ENCODE measurements around the gene CYP2E1. TPM values are rescaled to one million over a fixed set of nuclear protein-coding genes. Genes with fewer than 3 reads are reported as not detected.
"Not testable (repeated sequence)": the region's sequence is repeated elsewhere in the genome, so short reads cannot be mapped to it uniquely, and the experiment has no call there.

Gene CYP2E1
- total and polyA plus RNA-seq, 8 donors, result 4.6 to 10.1 (median 7.5) TPM

GRCh38 chr10:133565441-133566294 is 38.5 kb downstream of the CYP2E1 start, which contains the start of gene SYCE1:
Gene SYCE1 (minus strand): TSS chr10:133565583. CDS start chr10:133565529, 54 bp downstream.
- TF ChIP-seq, protein P1, sequence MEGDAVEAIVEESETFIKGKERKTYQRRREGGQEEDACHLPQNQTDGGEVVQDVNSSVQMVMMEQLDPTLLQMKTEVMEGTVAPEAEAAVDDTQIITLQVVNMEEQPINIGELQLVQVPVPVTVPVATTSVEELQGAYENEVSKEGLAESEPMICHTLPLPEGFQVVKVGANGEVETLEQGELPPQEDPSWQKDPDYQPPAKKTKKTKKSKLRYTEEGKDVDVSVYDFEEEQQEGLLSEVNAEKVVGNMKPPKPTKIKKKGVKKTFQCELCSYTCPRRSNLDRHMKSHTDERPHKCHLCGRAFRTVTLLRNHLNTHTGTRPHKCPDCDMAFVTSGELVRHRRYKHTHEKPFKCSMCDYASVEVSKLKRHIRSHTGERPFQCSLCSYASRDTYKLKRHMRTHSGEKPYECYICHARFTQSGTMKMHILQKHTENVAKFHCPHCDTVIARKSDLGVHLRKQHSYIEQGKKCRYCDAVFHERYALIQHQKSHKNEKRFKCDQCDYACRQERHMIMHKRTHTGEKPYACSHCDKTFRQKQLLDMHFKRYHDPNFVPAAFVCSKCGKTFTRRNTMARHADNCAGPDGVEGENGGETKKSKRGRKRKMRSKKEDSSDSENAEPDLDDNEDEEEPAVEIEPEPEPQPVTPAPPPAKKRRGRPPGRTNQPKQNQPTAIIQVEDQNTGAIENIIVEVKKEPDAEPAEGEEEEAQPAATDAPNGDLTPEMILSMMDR (IDR thresholded peaks at IDR 0.05), result no peak
- no peak within 1 kb of the TSS for H3K4me3 ChIP-seq
- no peak within 1 kb of the TSS for H3K27ac ChIP-seq
- 52 to 57% methylated on average over 69 to 77 of the region's 77 CpGs for WGBS, 2 donors
- no peaks in the 10 kb centered on the region for H3K36me3 ChIP-seq
- ATAC-seq (peak; percentile 61 to 85 (median 69)), DNase-seq (peak in 4 of 6 donors; percentile 39 to 63 (median 48)), FAIRE-seq (no peak)
- H3K27me3 ChIP-seq, result no peaks in the 10 kb centered on the region
- H3K4me1 ChIP-seq, result no peaks in the 10 kb centered on the region
- intact Hi-C loops (cut with DNase I), result no loop called here
- H3K9me3 ChIP-seq, result no peaks in the 10 kb centered on the region

DNA sequence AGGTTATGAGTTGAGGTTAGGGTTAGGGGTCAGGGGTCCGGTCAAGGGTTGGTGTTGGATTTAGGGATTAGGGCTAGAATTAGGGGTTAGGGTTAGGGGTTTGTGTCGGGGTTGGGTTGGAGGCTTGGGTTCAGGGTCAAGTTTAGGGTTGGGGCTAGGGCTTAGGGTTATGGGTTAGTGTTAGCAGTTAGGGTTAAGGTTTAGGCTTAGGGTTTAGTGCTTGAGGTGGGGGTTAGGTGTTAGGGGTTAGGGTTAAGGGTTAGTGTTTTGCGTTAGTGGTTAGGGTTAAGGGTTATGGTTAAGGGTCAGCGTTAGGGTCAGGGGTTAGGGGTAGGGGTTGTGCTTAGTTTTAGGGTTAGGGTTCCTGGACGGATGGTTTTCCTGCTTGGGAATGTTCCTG is 40.0 kb downstream of the CYP2E1 start:
- WGBS, 2 donors, result 73 to 81% methylated on average over 5 of the region's 5 CpGs
- ATAC-seq, result no peak
- no peaks in the 10 kb centered on the region for H3K9me3 ChIP-seq

DNA sequence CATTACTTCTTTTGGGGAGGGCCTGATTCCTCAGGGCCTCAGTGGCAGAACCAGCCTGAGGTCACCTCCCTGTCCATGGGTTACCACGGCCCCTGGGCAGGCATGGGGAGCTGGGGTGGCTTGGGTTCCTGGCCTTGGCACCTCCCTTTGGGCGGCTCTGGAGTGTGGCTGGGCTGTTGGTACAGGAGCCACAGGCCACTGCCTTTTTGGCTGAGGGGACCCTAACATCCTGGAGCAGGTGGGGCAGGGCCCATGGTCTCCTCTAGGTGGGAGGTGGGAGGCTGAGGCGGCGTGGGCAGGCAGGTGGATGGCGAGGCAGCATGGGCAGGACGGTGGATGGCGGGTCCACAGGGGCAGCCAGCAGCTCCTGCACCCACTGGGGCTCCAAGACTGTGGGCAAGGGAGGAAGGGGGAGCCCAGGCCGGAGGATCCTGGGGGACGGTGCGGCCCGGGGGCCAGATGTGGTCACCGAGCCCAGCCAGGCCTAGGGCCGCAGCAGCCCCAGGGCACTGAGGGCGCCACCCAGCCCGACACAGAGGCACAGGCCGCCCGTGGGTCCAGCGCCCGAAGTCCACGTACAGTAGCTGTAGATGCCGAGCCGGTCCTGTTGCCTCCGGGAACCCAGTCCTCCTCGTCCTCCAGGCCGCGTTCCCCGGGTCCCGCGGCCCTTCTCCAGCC is 40.6 kb downstream of the CYP2E1 start:
- H3K4me3 ChIP-seq, result no peak overlapping the region
- no peaks in the 10 kb centered on the region for H3K27me3 ChIP-seq
- intact Hi-C loops (cut with DNase I), result no loop called here
- no peaks in the 10 kb centered on the region for H3K36me3 ChIP-seq
- FAIRE-seq, result no peak
- no peak for ATAC-seq
- no peaks in the 10 kb centered on the region for H3K9me3 ChIP-seq
- no peak overlapping the region for H3K27ac ChIP-seq
- TF ChIP-seq, protein P1 (IDR thresholded peaks at IDR 0.05), result no peak
- 87 to 91% methylated on average over 25 to 29 of the region's 29 CpGs for WGBS, 2 donors
- DNase-seq, result peak in 3 of 6 donors; percentile 15 to 56 (median 52)
- no peaks in the 10 kb centered on the region for H3K4me1 ChIP-seq

More for the DNA sequence above, 40.0 kb downstream of the CYP2E1 start:
- Histone ChIP-seq H3K36me3 (no peaks in the 10 kb centered on the region), H3K4me1 (no peaks in the 10 kb centered on the region), H3K27me3 (no peaks in the 10 kb centered on the region), H3K27ac (no peak overlapping the region), H3K4me3 (no peak overlapping the region)
- FAIRE-seq, result no peak
- TF ChIP-seq, protein P1 (IDR thresholded peaks at IDR 0.05), result no peak
- intact Hi-C loops (cut with DNase I), result no loop called here
- DNase-seq, result no peak

DNA sequence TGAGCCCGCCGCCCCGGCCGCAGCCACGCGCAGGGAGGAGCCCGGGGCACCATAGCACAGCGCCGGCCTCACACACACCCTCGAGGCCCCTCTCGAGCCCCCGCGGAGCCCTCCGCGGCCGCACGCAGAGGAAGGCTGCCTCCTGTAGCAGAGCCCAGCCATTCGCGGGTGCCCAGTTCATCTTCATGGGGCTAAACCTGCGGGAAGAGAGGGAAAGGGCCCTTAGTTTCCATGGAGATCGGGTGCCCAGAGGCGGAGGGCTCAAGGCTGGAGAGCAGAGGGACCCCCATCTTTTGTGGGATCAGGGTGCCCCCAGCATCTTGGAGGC is 41.1 kb downstream of the CYP2E1 start:
- H3K27me3 ChIP-seq, result no peaks in the 10 kb centered on the region
- H3K9me3 ChIP-seq, result peaks cover 0 to 3% (median 0%) of the 10 kb centered on the region in 4 donors
- TF ChIP-seq, protein P1 (IDR thresholded peaks at IDR 0.05), result no peak
- FAIRE-seq (no peak), DNase-seq (peak in 1 of 6 donors; percentile 53), ATAC-seq (no peak)
- intact Hi-C loops (cut with DNase I), result no loop called here
- H3K36me3 ChIP-seq, result no peaks in the 10 kb centered on the region
- 78 to 87% methylated on average over 20 to 22 of the region's 22 CpGs for WGBS, 2 donors
- no peaks in the 10 kb centered on the region for H3K4me1 ChIP-seq
- H3K27ac ChIP-seq, result no peak overlapping the region
- no peak overlapping the region for H3K4me3 ChIP-seq

GRCh38 chr10:133568831-133569527 is 41.8 kb downstream of the CYP2E1 start:
- H3K27me3 ChIP-seq; FAIRE-seq; H3K36me3 ChIP-seq; H3K4me1 ChIP-seq; DNase-seq; H3K27ac ChIP-seq; H3K4me3 ChIP-seq; H3K9me3 ChIP-seq; intact Hi-C loops (cut with DNase I): not testable (repeated sequence)
- ATAC-seq, result peak in 3 of 4 donors; percentile 23 to 28 (median 26)
- WGBS, 2 donors, result 17 to 24% methylated on average over 5 to 16 of the region's 80 CpGs

DNA sequence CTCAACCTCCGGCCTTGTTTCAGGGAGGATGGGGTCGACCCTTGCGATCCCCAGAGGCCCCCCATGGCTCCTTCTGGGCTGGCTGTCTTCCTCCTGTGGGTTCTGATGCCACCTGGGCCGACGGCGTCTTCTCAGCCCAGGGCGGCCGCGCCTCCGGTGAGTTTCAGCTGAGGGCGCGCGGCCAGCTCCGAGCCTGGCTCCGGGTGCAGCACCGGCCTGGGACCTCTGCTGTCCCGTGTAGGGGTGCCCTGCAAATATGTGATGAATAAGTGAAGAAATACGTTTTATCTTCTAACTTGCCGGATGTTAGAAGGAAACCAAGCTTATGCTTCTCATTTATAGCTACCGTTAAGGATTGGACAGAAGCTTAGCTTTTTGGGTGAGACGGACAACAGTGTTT is 42.6 kb downstream of the CYP2E1 start:
- ATAC-seq (peak in 1 of 4 donors; percentile 17), DNase-seq (peak in 1 of 6 donors; percentile 26)
- 53 to 67% methylated on average over 14 to 17 of the region's 21 CpGs for WGBS, 2 donors
- H3K4me3 ChIP-seq, FAIRE-seq, H3K27ac ChIP-seq, H3K4me1 ChIP-seq, H3K9me3 ChIP-seq, H3K27me3 ChIP-seq, H3K36me3 ChIP-seq: not testable (repeated sequence)
- intact Hi-C loops (cut with DNase I), result loop anchor here in 1 of 3 donors (5.0 kb wide), 1 partner anchor 148 kb away; the partner anchor contains the start of gene SPRN

DNA sequence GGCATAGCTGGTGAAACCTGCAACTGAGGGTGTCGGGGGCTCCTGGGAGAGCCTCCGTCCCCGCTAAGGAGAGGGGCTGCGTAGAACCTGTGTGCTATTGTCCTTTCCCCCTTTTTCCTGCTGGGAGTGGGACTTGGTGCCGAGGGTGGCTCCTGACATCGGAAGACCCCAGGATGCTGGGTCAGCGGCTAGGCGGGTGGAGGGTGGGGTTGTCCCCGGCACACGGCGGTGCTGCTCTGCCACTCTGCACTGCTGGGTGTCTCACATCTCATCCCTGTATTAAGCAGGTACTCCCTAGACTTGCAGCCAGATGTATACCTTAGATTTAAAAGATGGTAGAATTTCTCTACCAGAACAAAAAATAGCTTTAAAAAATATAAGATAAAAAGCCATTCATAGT is 44.9 kb downstream of the CYP2E1 start:
- H3K4me3 ChIP-seq, H3K4me1 ChIP-seq, H3K36me3 ChIP-seq, H3K27me3 ChIP-seq, DNase-seq, ATAC-seq, H3K9me3 ChIP-seq, FAIRE-seq, H3K27ac ChIP-seq: not testable (repeated sequence)
- 83 to 87% methylated on average over 11 of the region's 11 CpGs for WGBS, 2 donors
- intact Hi-C loops (cut with DNase I), result loop anchor here in 1 of 3 donors (5.0 kb wide), 1 partner anchor 150 kb away; the partner anchor contains the start of gene SPRN

Measured in pancreas (tissue), 10 donors.